Measurements from ENCODE around the gene HBA1.
"Not testable (repeated sequence)": the region's sequence is repeated elsewhere in the genome, so short reads cannot be mapped to it uniquely, and the experiment has no call there.

The HBA1 gene

GRCh38 chr16:159136-159849 lies 17.2 kb upstream of the HBA1 start:
- in situ Hi-C loops (cut with MboI; ENCODE audit: low sequenced_read_pairs), result no loop called here

- in situ Hi-C loops (cut with MboI; ENCODE audit: low sequenced_read_pairs), result not testable (repeated sequence)
These were observed 16.2 kb upstream of the HBA1 start for GRCh38 chr16:160242-160641.

GRCh38 chr16:160691-161190 lies 15.7 kb upstream of the HBA1 start:
- in situ Hi-C loops (cut with MboI; ENCODE audit: low sequenced_read_pairs), result no loop called here

GRCh38 chr16:162271-162991 lies 14.0 kb upstream of the HBA1 start:
- in situ Hi-C loops (cut with MboI; ENCODE audit: low sequenced_read_pairs), result no loop called here

- in situ Hi-C loops (cut with MboI; ENCODE audit: low sequenced_read_pairs), result not testable (repeated sequence)
These were observed 13.3 kb upstream of the HBA1 start for GRCh38 chr16:163139-163538.

GRCh38 chr16:163696-164095 lies 12.8 kb upstream of the HBA1 start:
- in situ Hi-C loops (cut with MboI; ENCODE audit: low sequenced_read_pairs), result not testable (repeated sequence)

GRCh38 chr16:164134-164823 lies 12.2 kb upstream of the HBA1 start:
- in situ Hi-C loops (cut with MboI; ENCODE audit: low sequenced_read_pairs), result not testable (repeated sequence)

GRCh38 chr16:164827-165538 lies 11.5 kb upstream of the HBA1 start:
- in situ Hi-C loops (cut with MboI; ENCODE audit: low sequenced_read_pairs), result no loop called here

- in situ Hi-C loops (cut with MboI; ENCODE audit: low sequenced_read_pairs), result no loop called here
These were observed 10.7 kb upstream of the HBA1 start, which contains the start of gene HBM for GRCh38 chr16:165539-166374. HBM (plus strand) TSS chr16:165978; CDS start chr16:165998, 20 bp downstream.

GRCh38 chr16:166375-167121 lies 9.9 kb upstream of the HBA1 start:
- in situ Hi-C loops (cut with MboI; ENCODE audit: low sequenced_read_pairs), result no loop called here

GRCh38 chr16:167122-167690 lies 9.3 kb upstream of the HBA1 start:
- in situ Hi-C loops (cut with MboI; ENCODE audit: low sequenced_read_pairs), result no loop called here

- in situ Hi-C loops (cut with MboI; ENCODE audit: low sequenced_read_pairs), result no loop called here
These were observed 8.1 kb upstream of the HBA1 start for GRCh38 chr16:168424-168823.

GRCh38 chr16:169014-169413 lies 7.5 kb upstream of the HBA1 start:
- in situ Hi-C loops (cut with MboI; ENCODE audit: low sequenced_read_pairs), result no loop called here

- in situ Hi-C loops (cut with MboI; ENCODE audit: low sequenced_read_pairs), result not testable (repeated sequence)
These were observed 6.4 kb upstream of the HBA1 start for GRCh38 chr16:170088-170507.

GRCh38 chr16:170788-171187 lies 5.7 kb upstream of the HBA1 start:
- in situ Hi-C loops (cut with MboI; ENCODE audit: low sequenced_read_pairs), result no loop called here

GRCh38 chr16:172374-172941 lies 4.0 kb upstream of the HBA1 start, which contains the start of gene HBA2:
HBA2 (plus strand) TSS chr16:172876; CDS start chr16:172913, 37 bp downstream.
- in situ Hi-C loops (cut with MboI; ENCODE audit: low sequenced_read_pairs), result not testable (repeated sequence)

GRCh38 chr16:173211-173854 lies 3.1 kb upstream of the HBA1 start:
- in situ Hi-C loops (cut with MboI; ENCODE audit: low sequenced_read_pairs), result not testable (repeated sequence)

All from hTERT RPE-1 (cell line).